ENCODE measurements around the gene SYNGR4.
"Not testable (repeated sequence)": the region's sequence is repeated elsewhere in the genome, so short reads cannot be mapped to it uniquely, and the experiment has no call there.

Gene SYNGR4

GRCh38 chr19:48371367-48371766, 7.2 kb downstream of the SYNGR4 start:
- no peak for DNase-seq (ENCODE audit: low read depth)

DNA sequence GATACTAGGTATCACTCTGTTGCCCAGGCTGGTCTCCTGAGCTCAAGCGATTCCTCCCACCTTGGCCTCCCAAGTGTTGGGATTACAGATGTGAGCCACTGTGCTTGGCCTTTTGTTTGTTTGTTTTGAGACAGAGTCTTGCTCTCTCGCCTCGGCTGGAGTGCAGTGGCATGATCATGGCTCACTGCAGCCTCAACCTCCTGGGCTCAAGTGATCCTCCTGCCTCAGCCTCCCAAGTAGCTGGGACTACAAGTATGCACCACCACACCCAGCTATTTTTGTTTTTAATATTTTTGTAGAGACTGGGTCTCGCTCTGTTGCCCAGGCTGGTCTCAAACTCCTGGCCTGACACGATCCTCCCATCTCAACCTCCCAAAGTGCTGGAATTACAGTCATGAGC, 7.6 kb downstream of the SYNGR4 start:
- DNase-seq (ENCODE audit: low read depth) = not testable (repeated sequence)

GRCh38 chr19:48372904-48373303, 8.7 kb downstream of the SYNGR4 start:
- DNase-seq (ENCODE audit: low read depth) = no peak

DNA sequence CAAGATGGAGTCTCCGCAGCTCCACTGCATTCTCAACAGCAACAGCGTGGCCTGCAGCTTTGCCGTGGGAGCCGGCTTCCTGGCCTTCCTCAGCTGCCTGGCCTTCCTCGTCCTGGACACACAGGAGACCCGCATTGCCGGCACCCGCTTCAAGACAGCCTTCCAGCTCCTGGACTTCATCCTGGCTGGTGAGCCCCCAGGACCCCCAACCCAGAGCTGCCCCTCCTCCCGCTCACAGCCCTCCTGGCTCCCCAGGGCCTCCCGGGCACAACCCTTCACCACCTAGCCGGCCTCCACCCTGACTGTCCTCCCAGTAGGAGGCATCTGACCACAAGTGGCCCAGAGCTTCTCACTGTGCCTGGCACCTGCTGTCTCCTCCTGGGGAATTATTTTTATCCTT, 9.4 kb downstream of the SYNGR4 start:
- DNase-seq (ENCODE audit: low read depth) = no peak

- no peak for DNase-seq (ENCODE audit: low read depth)
Measured at GRCh38 chr19:48378194-48378570, 14.0 kb downstream of the SYNGR4 start.

GRCh38 chr19:48379058-48379457, 14.9 kb downstream of the SYNGR4 start:
- DNase-seq (ENCODE audit: low read depth) = no peak

DNA sequence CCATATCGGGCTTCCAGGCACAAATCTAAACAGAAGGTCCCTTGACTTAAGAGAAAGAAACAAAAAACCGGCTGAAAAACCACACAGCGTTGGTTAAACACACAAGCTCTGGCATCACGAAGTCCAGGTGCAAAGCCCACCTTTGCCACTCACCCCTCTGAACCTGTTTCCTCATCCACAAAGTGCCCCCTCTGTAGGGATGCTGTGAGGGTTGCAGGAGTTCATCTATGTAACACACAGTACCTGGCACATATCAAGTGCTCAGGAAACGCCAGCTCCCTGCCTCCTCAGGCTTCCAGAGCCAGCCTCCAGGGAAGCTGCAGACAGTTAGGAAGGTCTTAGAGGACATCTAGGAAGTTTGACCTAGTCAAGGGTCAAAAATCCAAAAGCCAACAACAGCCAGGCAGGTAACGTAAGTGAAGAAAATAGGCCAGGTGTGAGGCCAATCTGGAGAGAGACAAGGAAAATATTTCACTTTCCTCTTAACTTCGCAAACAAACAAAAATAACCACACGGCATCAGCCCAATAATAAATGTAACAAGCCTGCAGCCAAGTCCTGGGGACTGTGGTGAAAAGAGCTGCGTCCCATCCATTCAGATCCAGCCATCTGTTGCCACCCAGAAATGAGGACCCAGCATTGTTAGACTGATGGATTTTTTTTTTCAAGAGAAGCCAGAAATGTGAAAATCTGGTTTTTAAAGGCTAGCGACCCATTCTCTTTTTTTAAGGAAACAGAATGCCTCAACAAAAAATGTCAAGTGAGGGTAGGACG, 17.2 kb downstream of the SYNGR4 start:
- no peak for DNase-seq (ENCODE audit: low read depth)

DNA sequence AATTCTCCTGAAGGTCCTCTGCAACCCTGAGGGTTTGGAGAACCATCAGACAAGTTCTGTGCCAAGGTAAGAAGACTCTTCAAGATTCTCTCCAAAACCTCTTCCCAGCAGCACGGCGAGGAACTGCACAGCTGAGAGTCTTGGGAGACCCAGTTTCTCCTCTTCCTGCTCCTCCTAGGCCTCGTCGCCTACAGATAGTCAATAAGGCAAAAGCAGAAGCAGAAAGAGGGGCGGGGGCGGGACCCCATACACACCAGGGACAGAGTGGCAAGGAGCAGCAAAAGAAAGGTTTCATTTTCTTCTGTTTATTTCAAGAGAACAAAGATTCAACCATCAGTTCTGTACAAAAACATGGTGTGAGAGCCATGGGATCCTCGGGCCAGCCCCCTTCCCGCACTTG, 18.1 kb downstream of the SYNGR4 start:
- no peak for DNase-seq (ENCODE audit: low read depth)

- no peak for DNase-seq (ENCODE audit: low read depth)
Measured at GRCh38 chr19:48385461-48386087, 21.4 kb downstream of the SYNGR4 start.

DNA sequence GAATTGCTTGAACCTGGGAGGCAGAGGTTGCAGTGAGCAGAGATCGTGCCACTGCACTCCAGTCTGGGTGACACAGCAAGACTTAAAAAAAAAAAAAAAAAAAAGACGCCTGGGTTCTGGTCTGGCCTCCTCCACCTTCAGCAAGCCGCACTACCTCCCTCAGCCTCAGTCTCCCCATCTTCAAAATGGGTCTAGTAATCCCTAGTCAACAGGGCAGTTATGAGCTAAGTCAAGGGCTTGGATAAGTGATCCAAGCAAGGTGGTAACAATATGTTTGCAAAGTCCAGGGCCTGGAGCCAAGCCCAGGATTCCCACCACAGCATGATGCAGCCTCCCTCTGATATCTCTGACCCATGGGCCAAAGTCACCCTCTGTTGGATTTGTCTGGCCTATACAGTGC, 22.8 kb downstream of the SYNGR4 start:
- no peak for DNase-seq (ENCODE audit: low read depth)

- no peak for DNase-seq (ENCODE audit: low read depth)
Measured at GRCh38 chr19:48390188-48391099, 26.3 kb downstream of the SYNGR4 start.

DNA sequence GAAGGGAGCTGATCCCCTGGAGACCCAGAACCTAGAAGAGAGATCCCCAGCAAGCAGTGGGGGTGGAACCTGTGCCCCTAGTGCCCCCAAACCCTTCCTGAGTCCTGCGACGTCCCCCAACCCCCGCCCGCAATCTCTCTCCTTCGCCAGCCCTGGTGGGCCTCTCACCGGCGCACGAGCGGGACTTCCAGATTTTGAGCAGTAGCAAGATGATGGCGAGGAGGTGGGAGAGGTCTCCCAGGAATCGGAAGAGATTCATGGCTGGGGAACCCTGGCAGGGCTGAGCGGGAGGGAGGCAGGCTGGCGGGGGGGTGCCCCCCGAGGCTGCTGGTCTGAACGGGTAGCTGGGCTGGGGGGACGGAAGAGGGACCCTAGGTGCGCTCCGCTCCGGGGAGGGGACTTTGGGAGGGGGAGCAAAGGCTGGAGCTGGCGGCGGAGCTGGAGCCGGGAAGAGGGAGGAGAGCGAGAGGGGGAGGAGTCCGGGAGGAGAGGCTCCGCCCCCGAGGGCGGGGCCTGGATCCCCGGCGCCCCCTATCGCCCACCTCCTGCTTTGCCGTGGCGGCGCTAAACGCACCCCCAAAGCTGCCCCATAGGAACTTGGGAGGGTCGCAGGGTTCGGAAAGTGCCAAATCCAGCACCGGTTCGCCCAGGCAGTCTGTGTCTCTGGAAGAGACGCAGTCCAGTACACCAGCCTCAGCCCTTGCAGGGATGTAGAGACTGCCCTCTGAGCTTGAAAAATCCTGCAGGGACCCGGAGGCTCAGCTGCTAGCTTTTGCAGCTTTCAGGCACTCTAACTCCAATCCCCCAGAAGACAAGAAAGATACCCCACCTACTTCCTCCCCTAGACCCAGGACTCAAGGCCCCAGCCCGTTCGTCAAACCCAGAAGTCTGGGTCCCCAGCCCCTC, 27.2 kb downstream of the SYNGR4 start, which contains the start of gene KDELR1:
Gene KDELR1 (minus strand): TSS at position 452 of the 906 bp plus-strand sequence. CDS start 193 bp downstream, at position 259.
- DNase-seq (ENCODE audit: low read depth) = no peak

- DNase-seq (ENCODE audit: low read depth) = not testable (repeated sequence)
Measured at GRCh38 chr19:48392006-48392344, 27.8 kb downstream of the SYNGR4 start.

DNA sequence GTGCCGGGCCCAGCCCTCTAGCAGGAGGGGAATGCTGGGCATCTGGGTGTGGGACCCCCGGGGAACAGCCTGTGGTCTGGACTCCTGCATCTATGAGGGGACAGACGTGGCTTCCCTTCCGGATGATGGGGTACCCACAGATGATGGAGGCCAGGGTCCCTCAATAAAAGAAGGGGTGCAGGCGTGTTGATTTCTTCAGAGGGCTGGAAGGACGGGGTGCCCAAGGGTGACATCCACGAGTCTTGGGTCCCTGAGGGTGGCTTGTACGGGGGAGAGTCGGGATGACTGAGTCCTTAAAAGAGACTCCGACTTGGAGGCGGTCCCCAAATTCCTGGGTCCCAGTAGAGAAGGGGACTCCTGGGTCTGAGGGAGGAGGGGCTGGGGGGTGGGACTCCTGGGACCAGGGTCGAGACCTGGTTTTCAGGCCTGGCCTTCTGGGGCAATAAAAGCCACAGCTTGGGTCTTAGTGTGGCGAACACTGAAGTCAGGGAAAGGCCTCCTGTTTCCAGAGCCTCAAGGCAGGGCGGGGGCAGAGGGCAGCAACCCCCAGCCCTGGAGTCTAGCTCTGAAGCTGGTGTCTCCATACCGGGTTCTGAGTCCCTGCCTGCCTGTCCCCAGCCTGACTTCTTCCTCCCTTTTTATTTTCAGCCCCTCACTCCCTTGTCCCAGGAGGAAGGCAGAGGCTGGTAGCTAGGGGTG, 28.8 kb downstream of the SYNGR4 start:
- DNase-seq (ENCODE audit: low read depth) = no peak

- no peak for DNase-seq (ENCODE audit: low read depth)
Measured at GRCh38 chr19:48393559-48394330, 29.6 kb downstream of the SYNGR4 start, which contains the start of gene GRIN2D. Gene GRIN2D (plus strand): TSS chr19:48393668. CDS start chr19:48398393, 4,725 bp downstream.

DNA sequence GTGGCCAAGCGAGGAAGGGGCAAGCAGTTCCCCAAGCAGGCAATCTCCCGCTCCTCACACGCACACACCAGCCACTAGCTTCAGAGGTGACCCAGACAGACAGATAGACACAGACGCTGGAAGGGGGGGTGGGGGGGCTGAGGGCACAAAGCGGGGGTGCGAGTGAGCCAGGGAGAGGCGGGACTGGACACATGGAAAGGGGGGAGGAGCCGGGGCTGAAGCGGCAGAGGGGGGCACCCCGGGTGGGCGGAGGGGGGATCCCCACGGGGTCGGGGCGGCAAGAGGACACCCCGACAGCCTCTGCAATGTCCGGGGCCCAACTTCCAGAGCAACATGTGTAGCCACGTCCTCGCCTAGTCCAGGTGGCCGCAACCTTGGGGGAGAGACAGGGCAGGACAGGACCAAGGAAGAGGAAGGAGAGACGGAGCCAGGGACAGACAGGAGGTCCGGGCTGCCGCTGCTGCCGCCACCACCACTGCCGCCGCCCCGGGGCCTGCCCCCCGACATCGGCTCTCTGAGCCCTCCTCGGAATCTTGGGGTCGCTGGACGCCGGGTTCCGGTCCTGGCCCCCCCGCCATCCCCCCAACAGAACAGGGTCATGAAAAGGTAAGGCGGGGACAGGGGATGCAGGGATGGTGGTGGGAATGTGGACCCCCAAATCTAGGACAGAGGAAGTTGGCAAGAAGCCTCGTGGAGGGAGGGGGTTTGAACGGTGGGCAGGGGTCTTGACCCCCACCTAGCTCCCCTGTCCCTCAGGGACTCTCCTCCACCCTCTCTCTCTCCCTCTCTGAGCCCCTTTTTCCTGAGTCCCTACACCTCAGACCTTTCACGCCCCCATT, 30.4 kb downstream of the SYNGR4 start:
- DNase-seq (ENCODE audit: low read depth) = no peak

DNA sequence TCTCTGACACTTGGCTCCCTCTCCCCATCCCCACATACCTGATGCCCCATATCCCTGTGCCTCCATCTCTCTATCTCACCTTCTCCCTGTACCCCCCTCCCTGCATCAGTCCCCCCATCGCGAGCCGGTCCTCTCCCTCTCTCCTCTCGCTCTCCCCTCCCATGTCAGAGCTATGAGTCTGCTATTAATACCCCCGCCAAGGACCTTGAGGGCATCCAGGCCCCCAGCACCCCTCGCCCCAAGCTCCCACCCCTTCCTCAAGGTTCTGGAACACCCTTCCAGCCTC, 30.9 kb downstream of the SYNGR4 start:
- DNase-seq (ENCODE audit: low read depth) = no peak

DNA sequence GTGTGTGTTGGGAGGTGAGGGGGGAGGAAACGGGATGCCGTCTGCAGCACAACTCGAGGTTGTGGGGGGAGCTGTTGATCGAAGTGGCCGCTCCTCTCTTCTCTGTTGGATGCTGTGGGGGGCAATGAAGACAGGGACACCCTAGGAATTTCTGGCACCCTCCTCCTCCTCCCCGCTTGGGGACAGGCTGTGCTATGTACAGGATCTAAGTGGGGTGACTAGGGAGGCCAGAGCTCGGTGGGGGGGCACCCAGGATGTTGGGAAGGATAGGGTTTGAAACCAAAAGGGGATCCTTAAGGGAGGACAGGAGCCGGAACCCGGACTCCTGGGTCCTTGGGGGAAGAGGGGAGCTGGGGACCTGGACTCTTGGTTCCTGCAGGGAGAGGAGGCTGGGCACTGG, 31.3 kb downstream of the SYNGR4 start:
- DNase-seq (ENCODE audit: low read depth) = no peak

DNA sequence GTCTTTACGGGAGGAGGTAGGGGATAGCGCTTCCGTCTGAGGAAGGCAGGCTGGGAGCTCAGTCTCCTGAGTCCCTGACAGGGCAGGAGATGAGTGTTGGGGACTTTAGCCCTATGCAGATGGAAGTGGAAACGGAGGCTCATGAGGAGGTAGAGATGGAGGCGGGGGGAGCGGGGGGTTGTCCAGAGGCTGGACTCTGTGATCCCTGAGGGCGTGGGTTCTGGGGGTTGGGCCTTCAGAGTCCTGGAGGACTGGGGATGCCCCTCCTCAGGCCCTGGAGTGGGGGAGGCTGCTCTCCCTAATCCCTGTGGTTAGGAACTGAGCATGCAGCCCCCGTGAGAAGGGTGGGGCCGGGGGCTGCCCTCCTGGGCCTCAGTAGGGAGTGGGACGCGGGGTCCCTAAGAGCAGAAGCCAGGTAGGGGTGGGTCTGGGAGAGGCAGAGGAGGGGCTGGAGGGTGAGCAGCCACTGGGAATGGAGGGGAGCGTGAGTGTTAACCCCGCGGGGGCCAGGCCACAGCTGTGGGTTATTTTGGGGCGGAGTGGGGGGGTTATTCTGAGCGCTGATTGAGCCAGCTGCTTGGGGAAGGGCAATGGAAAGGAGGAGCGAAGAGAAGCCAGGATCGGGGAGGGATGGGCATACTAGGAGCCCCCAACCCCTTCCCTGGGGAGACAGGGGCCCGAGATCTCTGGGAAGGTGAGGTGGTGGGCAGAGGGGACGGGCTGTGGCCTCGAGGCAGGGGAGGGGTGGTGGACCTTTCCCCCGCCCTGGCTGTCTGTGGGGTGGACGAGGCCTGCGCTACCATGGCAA, 32.1 kb downstream of the SYNGR4 start:
- DNase-seq (ENCODE audit: low read depth) = no peak
